ENCODE data around the gene KDM6A.
"Not testable (repeated sequence)": the region's sequence is repeated elsewhere in the genome, so short reads cannot be mapped to it uniquely, and the experiment has no call there.

DNA sequence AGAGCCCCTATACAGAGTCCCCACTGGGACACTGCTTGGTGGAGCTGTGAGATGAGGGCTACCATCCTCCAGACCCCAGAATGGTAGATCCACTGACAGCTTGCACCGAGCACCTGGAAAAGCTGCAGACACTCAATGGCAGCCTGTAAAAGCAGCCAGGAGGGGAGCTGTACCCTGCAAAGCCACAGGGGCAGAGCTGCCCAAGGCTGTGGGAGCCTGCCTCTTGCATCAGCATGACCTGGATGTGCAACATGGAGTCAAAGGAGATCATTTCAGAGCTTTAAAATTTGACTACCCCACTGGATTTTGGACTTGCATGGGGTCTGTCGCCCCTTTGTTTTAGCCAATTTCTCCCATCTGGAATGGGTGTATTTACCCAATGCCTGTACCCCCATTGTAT, 49.8 kb upstream of the KDM6A start:
- TF ChIP-seq, protein P1, sequence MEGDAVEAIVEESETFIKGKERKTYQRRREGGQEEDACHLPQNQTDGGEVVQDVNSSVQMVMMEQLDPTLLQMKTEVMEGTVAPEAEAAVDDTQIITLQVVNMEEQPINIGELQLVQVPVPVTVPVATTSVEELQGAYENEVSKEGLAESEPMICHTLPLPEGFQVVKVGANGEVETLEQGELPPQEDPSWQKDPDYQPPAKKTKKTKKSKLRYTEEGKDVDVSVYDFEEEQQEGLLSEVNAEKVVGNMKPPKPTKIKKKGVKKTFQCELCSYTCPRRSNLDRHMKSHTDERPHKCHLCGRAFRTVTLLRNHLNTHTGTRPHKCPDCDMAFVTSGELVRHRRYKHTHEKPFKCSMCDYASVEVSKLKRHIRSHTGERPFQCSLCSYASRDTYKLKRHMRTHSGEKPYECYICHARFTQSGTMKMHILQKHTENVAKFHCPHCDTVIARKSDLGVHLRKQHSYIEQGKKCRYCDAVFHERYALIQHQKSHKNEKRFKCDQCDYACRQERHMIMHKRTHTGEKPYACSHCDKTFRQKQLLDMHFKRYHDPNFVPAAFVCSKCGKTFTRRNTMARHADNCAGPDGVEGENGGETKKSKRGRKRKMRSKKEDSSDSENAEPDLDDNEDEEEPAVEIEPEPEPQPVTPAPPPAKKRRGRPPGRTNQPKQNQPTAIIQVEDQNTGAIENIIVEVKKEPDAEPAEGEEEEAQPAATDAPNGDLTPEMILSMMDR (IDR thresholded peaks at IDR 0.05): not testable (repeated sequence)
- TF ChIP-seq EZH2 (IDR thresholded peaks at IDR 0.05; ENCODE audit: borderline replicate concordance, insufficient read depth, low read depth, low read length, poor library complexity, severe bottlenecking): not testable (repeated sequence)

Measured in B cell (primary cell).